HEK293 (cell line): ENCODE measurements around the gene THBS2.

Source experiments
- CTCF ChIA-PET: fragments of 350-600 bp; formaldehyde crosslinking; extraction: SDS; loops from one replicate; lab custom pipeline; 2021; ENCODE audit warnings: antibody characterized with exemption; lab: Yijun Ruan, JAX
- POLR2A ChIA-PET: fragments of 300-600 bp; formaldehyde crosslinking; extraction: SDS; loops from one replicate; lab custom pipeline; 2020; ENCODE audit warnings: antibody characterized with exemption, inconsistent platforms; lab: Yijun Ruan, JAX
- H3K27ac ChIP-seq: fragments of 200-500 bp; sonication (Bioruptor generic); 2 replicates; pipeline ENCODE4 v1.5.1; 2014; ENCODE audit warnings: low read depth, low read length, control low read depth, inconsistent platforms; ENCODE audit errors: extremely low read depth
- H3K36me3 ChIP-seq, 2 experiments: fragments of 200-500 bp in 1 of 2; sonication (Bioruptor generic) in 1 of 2; 1 replicate in 1 of 2; 2 replicates in 1 of 2; pipeline ENCODE4 v1.5.1; 2014 to 2017; ENCODE audit warnings: inconsistent platforms in 2 of 2, low read length in 2 of 2; ENCODE audit not compliant: control insufficient read depth in 2 of 2, insufficient read depth in 1 of 2
- H3K4me1 ChIP-seq: fragments of 200-500 bp; sonication (Bioruptor generic); 2 replicates; pipeline ENCODE4 v1.5.1; 2014; ENCODE audit warnings: mild to moderate bottlenecking, low read length, inconsistent platforms; ENCODE audit not compliant: control insufficient read depth, insufficient read depth
- H3K4me3 ChIP-seq: 2 replicates; pipeline ENCODE4 v1.5.1; 2011; ENCODE audit warnings: low read depth, mild to moderate bottlenecking, control low read depth, low read length, moderate library complexity
- H3K9me3 ChIP-seq: fragments of 200-500 bp; sonication (Bioruptor generic); 2 replicates; pipeline ENCODE4 v1.5.1; 2014; ENCODE audit warnings: low read depth, low read length, inconsistent platforms; ENCODE audit not compliant: control insufficient read depth, insufficient read depth
- ATF2 ChIP-seq: fragments of 450-650 bp; formaldehyde crosslinking; IDR thresholded peaks from 2 replicates; pipeline ENCODE4 v1.5.1; 2016; ENCODE audit warnings: missing biosample characterization, missing genetic modification characterization, low read depth
- KLF7 ChIP-seq: fragments of 450-650 bp; formaldehyde crosslinking; IDR thresholded peaks from 2 replicates; pipeline ENCODE4 v1.5.1; 2016; ENCODE audit warnings: missing biosample characterization, missing genetic modification characterization, borderline replicate concordance
- REPIN1 ChIP-seq: fragments of 450-650 bp; formaldehyde crosslinking; IDR thresholded peaks from 2 replicates; pipeline ENCODE4 v1.5.1; 2017; ENCODE audit warnings: missing biosample characterization, missing genetic modification characterization, low read depth
- REST ChIP-seq: fragments of 450-650 bp; formaldehyde crosslinking; IDR thresholded peaks from 2 replicates; pipeline ENCODE4 v1.5.1; 2016; ENCODE audit warnings: missing biosample characterization, missing genetic modification characterization
- ZBTB17 ChIP-seq: fragments of 450-650 bp; formaldehyde crosslinking; IDR thresholded peaks from 2 replicates; pipeline ENCODE4 v1.5.1; 2016; ENCODE audit warnings: missing biosample characterization, missing genetic modification characterization
- ZBTB21 ChIP-seq: fragments of 450-650 bp; formaldehyde crosslinking; IDR thresholded peaks from 2 replicates; pipeline ENCODE4 v1.5.1; 2017; ENCODE audit warnings: missing biosample characterization, missing genetic modification characterization
- ZBTB26 ChIP-seq: fragments of 450-650 bp; formaldehyde crosslinking; optimal IDR thresholded peaks from 2 replicates; pipeline ENCODE3; 2016; ENCODE audit warnings: missing biosample characterization, mild to moderate bottlenecking, missing genetic modification characterization
- ZBTB8A ChIP-seq: fragments of 450-650 bp; formaldehyde crosslinking; IDR thresholded peaks from 2 replicates; pipeline ENCODE4 v1.5.1; 2016; ENCODE audit warnings: missing biosample characterization, missing genetic modification characterization
- ZFP37 ChIP-seq: fragments of 450-650 bp; formaldehyde crosslinking; IDR thresholded peaks from 2 replicates; pipeline ENCODE4 v1.5.1; 2016; ENCODE audit warnings: missing biosample characterization, missing genetic modification characterization
- ZNF169 ChIP-seq: fragments of 450-650 bp; formaldehyde crosslinking; IDR thresholded peaks from 2 replicates; pipeline ENCODE4 v1.5.1; 2016; ENCODE audit warnings: missing biosample characterization, missing genetic modification characterization
- ZNF18 ChIP-seq: fragments of 450-650 bp; formaldehyde crosslinking; IDR thresholded peaks from 2 replicates; pipeline ENCODE4 v1.5.1; 2016; ENCODE audit warnings: missing biosample characterization, missing genetic modification characterization
- ZNF19 ChIP-seq: fragments of 450-650 bp; formaldehyde crosslinking; IDR thresholded peaks from 2 replicates; pipeline ENCODE4; 2016; ENCODE audit warnings: missing biosample characterization, missing genetic modification characterization, low read depth
- ZNF223 ChIP-seq: fragments of 450-650 bp; formaldehyde crosslinking; IDR thresholded peaks from 2 replicates; pipeline ENCODE4 v1.5.1; 2016; ENCODE audit warnings: missing biosample characterization, missing genetic modification characterization
- ZNF280C ChIP-seq: fragments of 450-650 bp; formaldehyde crosslinking; IDR thresholded peaks from 2 replicates; pipeline ENCODE4 v1.5.1; 2016; ENCODE audit warnings: missing biosample characterization, missing genetic modification characterization
- ZNF341 ChIP-seq: fragments of 450-650 bp; formaldehyde crosslinking; IDR thresholded peaks from 2 replicates; pipeline ENCODE4; 2016; ENCODE audit warnings: low read depth, missing biosample characterization, missing genetic modification characterization
- ZNF362 ChIP-seq: fragments of 450-650 bp; formaldehyde crosslinking; IDR thresholded peaks from 2 replicates; pipeline ENCODE4 v1.5.1; 2016; ENCODE audit warnings: missing biosample characterization, missing genetic modification characterization
- ZNF433 ChIP-seq: fragments of 450-650 bp; formaldehyde crosslinking; IDR thresholded peaks from 2 replicates; pipeline ENCODE4 v1.5.1; 2016; ENCODE audit warnings: missing biosample characterization, missing genetic modification characterization, low read depth
- ZNF449 ChIP-seq: fragments of 450-650 bp; formaldehyde crosslinking; IDR thresholded peaks from 2 replicates; pipeline ENCODE4 v1.5.1; 2017; ENCODE audit warnings: missing biosample characterization, mild to moderate bottlenecking, missing genetic modification characterization, moderate library complexity
- ZNF654 ChIP-seq: fragments of 450-650 bp; formaldehyde crosslinking; IDR thresholded peaks from 2 replicates; pipeline ENCODE4 v1.5.1; 2016; ENCODE audit warnings: low read depth, missing biosample characterization, missing genetic modification characterization
- ZNF660 ChIP-seq: fragments of 450-650 bp; IDR thresholded peaks from 2 replicates; pipeline ENCODE4 v1.5.1; 2018; ENCODE audit warnings: missing biosample characterization, mild to moderate bottlenecking, missing genetic modification characterization
- ZNF670 ChIP-seq: fragments of 450-650 bp; formaldehyde crosslinking; IDR thresholded peaks from 2 replicates; pipeline ENCODE4 v1.5.1; 2016; ENCODE audit warnings: missing biosample characterization, missing genetic modification characterization, low read depth
- ZNF792 ChIP-seq: fragments of 450-650 bp; formaldehyde crosslinking; IDR thresholded peaks from 2 replicates; pipeline ENCODE4 v1.5.1; 2016; ENCODE audit warnings: missing biosample characterization, missing genetic modification characterization

THBS2 gene

GRCh38 chr6:169190144-169190584 is 63.5 kb downstream of the THBS2 start (continued):
- TF ChIP-seq ZBTB8A (tag by site-specific recombination) = no peak
- TF ChIP-seq ZNF660 = no peak
- TF ChIP-seq ZBTB17 = no peak
- no peak for TF ChIP-seq REPIN1

- TF ChIP-seq ZNF660 (no peak), ZBTB26 (tag by site-specific recombination) (no peak), ZNF449 (tag by site-specific recombination) (no peak), ZNF18 (no peak), ZNF341 (tag by site-specific recombination) (no peak), ZNF792 (tag by site-specific recombination) (no peak), ZNF670 (tag by site-specific recombination) (no peak), ZNF433 (no peak), ZNF223 (tag by site-specific recombination) (no peak), ZNF362 (tag by site-specific recombination) (no peak), ZBTB21 (tag by site-specific recombination) (no peak), REST (no peak), ZNF169 (tag by site-specific recombination) (no peak), ZNF280C (tag by site-specific recombination) (no peak), KLF7 (tag by site-specific recombination) (no peak), ZBTB8A (tag by site-specific recombination) (no peak), ZNF19 (tag by site-specific recombination) (no peak), ZNF654 (tag by site-specific recombination) (no peak), ATF2 (tag by site-specific recombination) (no peak), ZFP37 (tag by site-specific recombination) (no peak)
- Histone ChIP-seq H3K9me3 (no peaks in the 10 kb centered on the region), H3K27ac (no peak overlapping the region), H3K36me3 (no peaks in the 10 kb centered on the region), H3K4me1 (no peaks in the 10 kb centered on the region), H3K4me3 (no peak overlapping the region)
- ChIA-PET POLR2A (no interaction called here), CTCF (interaction anchor here (0.7 kb wide), 1 partner anchor 499 kb away, joined by 3 read pairs; no protein-coding TSS in a partner anchor)
Measured at GRCh38 chr6:169189686-169190085, 64.0 kb downstream of the THBS2 start.
